NT2/D1 (cell line): ENCODE measurements around the gene CHCHD1.

Source experiments
- SUZ12 ChIP-seq: IDR thresholded peaks from 2 replicates; pipeline ENCODE4 v1.6.1; 2011; ENCODE audit not compliant: insufficient read length, insufficient read depth; ENCODE audit errors: extremely low read depth
- ZNF274 ChIP-seq: IDR thresholded peaks from 2 replicates; pipeline ENCODE4 v1.6.1; 2011; ENCODE audit warnings: mild to moderate bottlenecking, low read depth, low read length

DNA sequence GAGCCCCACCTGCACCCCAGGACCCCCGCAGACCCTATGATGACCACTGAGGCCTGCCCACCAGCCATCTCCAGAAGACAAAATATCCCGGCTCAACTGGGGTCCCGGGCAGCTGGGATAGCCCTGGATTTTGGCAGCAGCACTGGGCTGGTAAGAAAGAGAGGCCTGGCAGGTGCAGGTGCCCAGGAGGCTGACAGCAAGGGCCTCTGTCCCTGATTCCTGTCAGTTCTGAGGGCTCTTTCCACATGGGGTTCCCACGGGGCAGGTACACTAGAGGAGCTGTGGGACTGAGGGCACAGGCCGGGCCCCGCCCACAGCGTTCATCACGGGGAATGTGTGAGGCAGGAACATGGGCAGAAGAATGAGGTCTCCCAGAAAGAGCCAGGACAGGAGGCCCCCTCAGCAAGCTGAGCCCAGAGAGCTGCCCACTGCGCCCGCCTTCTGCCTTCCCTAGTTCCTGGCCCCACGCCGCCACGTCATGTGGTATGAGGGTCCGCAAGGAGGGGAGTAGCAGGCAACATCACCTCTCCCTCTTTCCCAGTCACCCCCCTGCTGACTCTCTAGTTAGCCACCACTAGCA is 42.4 kb downstream of the CHCHD1 start:
- TF ChIP-seq ZNF274, result no peak
- no peak for TF ChIP-seq SUZ12
